Activated naive CD8-positive, alpha-beta T cell treated with anti-CD3 and anti-CD28 coated beads, Interleukin-2, amount 10 ng/mL, durations not matched to agents 7 days and 5 days (primary cell): Measurements from ENCODE around the gene ARAF. TPM values are rescaled to one million over a fixed set of nuclear protein-coding genes. Genes with fewer than 3 reads are reported as not detected.
"Not testable (repeated sequence)": the region's sequence is repeated elsewhere in the genome, so short reads cannot be mapped to it uniquely, and the experiment has no call there.

Experiments
- ATAC-seq: fragments of 150-1000 bp; cut with Tn5 transposase; one replicate; pipeline ENCODE4 v1.10.0; 2021; ENCODE audit warnings: low read depth, moderate library complexity
- POLR2A ChIA-PET: fragments of 350-600 bp; sonication (Branson Sonifier 250); formaldehyde crosslinking; loops from one replicate; lab custom pipeline; 2021; ENCODE audit warnings: antibody characterized with exemption; lab: Charles Lee
- DNase-seq: peaks from one replicate; pipeline ENCODE4 v3.0.0; 2021
- H3K27ac Mint-ChIP-seq: one replicate; pipeline ENCODE4 v1.8.0; 2022; ENCODE audit warnings: mild to moderate bottlenecking, mixed read lengths
- H3K27me3 Mint-ChIP-seq: one replicate; pipeline ENCODE4 v1.8.0; 2022; ENCODE audit warnings: mild to moderate bottlenecking, moderate library complexity, mixed read lengths
- H3K36me3 Mint-ChIP-seq: one replicate; pipeline ENCODE4 v1.8.0; 2021; ENCODE audit warnings: mild to moderate bottlenecking, mixed read lengths
- H3K4me1 Mint-ChIP-seq: one replicate; pipeline ENCODE4 v1.8.0; 2021; ENCODE audit warnings: mixed read lengths
- H3K4me3 Mint-ChIP-seq: one replicate; pipeline ENCODE4 v1.8.0; 2022; ENCODE audit warnings: mild to moderate bottlenecking, moderate library complexity, mixed read lengths
- H3K9me3 Mint-ChIP-seq: one replicate; pipeline ENCODE4 v1.8.0; 2021; ENCODE audit warnings: mixed read lengths
- total RNA-seq, 2 experiments: library from RNA; stranded (reverse); gene quantifications; one replicate each; pipeline ENCODE4 v1.2.3, GENCODE V29; 2021

ARAF gene
- total RNA-seq, 2 experiments from 2014 or later: 78.5 to 79.3 TPM

DNA sequence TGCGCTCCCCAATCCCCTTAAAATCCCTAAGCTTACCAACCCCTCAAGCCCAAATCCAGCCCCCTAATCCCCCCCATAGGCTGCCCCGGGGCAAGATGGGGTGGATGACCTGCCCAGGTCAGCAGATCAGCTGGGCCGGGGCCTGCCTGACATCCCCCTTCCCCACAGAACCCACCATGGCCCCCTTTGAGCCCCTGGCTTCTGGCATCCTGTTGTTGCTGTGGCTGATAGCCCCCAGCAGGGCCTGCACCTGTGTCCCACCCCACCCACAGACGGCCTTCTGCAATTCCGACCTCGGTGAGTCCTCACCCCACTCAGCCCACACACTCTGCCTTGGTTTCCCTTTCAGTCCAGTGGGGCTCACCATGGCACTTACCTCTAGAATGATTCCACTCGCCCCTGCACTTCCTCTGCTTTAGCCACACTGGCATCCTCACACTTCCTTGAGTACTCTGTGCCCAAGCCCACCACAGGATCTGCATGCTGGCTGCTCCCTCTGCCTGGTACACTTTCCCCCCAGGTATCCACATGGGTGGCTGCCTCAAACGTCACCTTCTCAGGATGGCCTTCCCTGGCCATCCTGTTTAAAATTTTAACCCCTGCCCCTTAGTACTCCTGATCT is 22.3 kb downstream of the ARAF start:
- Mint-ChIP-seq H3K27me3 (no peaks in the 10 kb centered on the region), H3K27ac (peak overlapping the region; percentile 64), H3K36me3 (peaks cover 7% of the 10 kb centered on the region), H3K4me1 (peaks cover 13% of the 10 kb centered on the region), H3K9me3 (no peaks in the 10 kb centered on the region), H3K4me3 (peak overlapping the region; percentile 75)
- DNase-seq (no peak), ATAC-seq (no peak)
- POLR2A ChIA-PET: interaction anchor here (0.6 kb wide), 2 partner anchors 45 to 51 kb away, joined by 3 to 8 read pairs; no protein-coding TSS in a partner anchor

GRCh38 chrX:47584714-47585113 is 23.7 kb downstream of the ARAF start:
- ATAC-seq: no peak
- H3K36me3 Mint-ChIP-seq: peaks cover 7% of the 10 kb centered on the region
- H3K4me3 Mint-ChIP-seq: no peak overlapping the region
- no peak overlapping the region for H3K27ac Mint-ChIP-seq
- no peaks in the 10 kb centered on the region for H3K27me3 Mint-ChIP-seq
- POLR2A ChIA-PET: no interaction called here
- H3K9me3 Mint-ChIP-seq: no peaks in the 10 kb centered on the region
- H3K4me1 Mint-ChIP-seq: peaks cover 13% of the 10 kb centered on the region
- DNase-seq: no peak

DNA sequence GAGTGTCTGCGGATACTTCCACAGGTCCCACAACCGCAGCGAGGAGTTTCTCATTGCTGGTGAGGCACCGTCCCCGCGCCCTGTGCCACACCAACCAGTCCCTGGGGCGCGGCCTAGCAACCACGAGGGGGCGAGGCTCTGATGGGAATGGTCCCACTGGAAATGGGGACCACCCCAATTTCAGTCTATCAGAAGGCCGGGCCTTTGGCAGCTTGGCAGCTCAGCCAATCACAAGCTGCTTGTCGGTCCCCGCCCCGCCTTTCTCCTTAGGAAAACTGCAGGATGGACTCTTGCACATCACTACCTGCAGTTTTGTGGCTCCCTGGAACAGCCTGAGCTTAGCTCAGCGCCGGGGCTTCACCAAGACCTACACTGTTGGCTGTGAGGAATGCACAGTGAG is 24.3 kb downstream of the ARAF start:
- Mint-ChIP-seq H3K27ac (no peak overlapping the region), H3K4me1 (peaks cover 12% of the 10 kb centered on the region), H3K27me3 (no peaks in the 10 kb centered on the region), H3K36me3 (peaks cover 7% of the 10 kb centered on the region), H3K9me3 (no peaks in the 10 kb centered on the region), H3K4me3 (no peak overlapping the region)
- DNase-seq: no peak
- POLR2A ChIA-PET: no interaction called here
- no peak for ATAC-seq

GRCh38 chrX:47586043-47586787 is 25.2 kb downstream of the ARAF start:
- H3K4me1 Mint-ChIP-seq: peaks cover 12% of the 10 kb centered on the region
- POLR2A ChIA-PET: no interaction called here
- ATAC-seq (no peak), DNase-seq (no peak)
- peaks cover 7% of the 10 kb centered on the region for H3K36me3 Mint-ChIP-seq
- no peaks in the 10 kb centered on the region for H3K9me3 Mint-ChIP-seq
- H3K27ac Mint-ChIP-seq: no peak overlapping the region
- H3K27me3 Mint-ChIP-seq: no peaks in the 10 kb centered on the region
- no peak overlapping the region for H3K4me3 Mint-ChIP-seq

DNA sequence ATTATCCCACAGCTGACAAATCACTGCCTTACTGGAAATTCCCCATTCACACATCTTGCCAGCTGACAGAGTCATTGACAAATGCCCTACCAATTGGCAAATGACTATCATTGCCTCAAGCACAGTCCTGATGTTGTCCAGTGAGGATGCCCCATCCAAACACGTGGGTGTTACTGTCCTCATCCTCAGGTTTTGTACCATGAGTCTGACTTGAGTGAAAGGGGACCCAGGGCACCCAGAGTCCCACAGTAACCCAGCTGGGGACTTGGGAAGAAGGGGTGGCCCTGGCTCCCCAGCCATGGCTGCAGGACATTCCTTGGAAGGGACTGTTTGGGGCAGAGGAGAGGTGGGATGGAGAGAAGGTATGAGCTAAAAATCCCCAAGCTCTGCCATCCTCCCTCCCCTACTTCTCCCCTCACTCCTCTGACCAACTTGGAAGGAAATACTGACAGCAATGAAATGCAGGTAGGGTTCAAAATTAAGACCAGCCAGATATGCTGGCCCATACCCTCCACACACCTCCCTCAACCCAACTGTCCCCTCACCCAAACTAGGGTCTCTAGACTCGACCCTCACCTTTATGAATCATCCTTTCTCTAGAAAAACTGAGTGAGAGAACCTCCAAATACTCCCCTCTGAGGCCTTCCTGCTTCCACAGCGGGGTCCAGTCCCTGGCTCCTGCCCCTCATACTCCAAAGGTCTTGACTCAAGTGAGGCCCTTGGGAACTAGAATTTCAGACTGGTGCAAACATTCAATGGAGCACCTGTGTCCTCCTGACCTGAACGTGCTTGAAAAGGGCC is 26.3 kb downstream of the ARAF start:
- POLR2A ChIA-PET: no interaction called here
- ATAC-seq (no peak), DNase-seq (no peak)
- Mint-ChIP-seq H3K4me3 (no peak overlapping the region), H3K9me3 (no peaks in the 10 kb centered on the region), H3K27ac (no peak overlapping the region), H3K36me3 (peaks cover 7% of the 10 kb centered on the region), H3K27me3 (no peaks in the 10 kb centered on the region), H3K4me1 (peaks cover 7% of the 10 kb centered on the region)

DNA sequence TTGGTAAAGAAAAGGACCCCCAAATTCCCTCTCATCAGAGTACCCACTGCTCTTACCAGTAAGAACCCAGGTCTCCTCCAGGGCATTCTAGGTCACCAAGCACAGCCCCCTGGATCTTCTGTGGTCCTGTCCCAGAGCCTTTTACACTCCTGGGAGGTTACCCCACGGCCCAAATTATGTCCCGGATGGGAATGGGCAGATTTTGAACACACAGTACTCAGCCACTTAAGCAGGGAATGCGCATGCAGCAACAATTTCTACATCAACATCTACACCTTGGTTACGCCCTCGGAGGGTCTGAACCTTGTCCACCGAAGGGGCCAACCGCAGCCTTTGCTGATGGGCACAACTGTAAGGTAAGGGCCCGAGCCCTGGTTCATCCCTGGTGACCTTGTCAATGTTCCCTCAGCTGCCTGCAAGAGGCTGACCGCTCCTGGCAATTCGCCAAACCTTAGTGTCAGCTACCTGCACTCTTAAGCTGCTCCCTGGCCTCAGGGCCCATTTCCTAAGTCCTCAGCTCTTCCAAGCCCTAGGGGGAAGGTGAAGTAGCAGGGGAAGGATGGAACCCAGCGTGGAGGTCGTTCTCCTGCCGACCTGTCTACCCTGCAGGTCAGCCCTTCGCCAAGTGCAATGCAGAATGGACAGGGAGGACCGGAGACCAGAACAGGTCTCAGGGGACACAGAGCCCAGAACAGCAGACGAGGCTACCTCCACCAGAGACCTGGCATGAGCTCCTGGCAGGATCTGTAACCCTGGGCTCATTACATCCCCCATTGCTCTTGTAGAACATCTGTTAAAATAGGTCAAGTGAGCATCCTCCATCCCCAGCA is 27.1 kb downstream of the ARAF start:
- H3K36me3 Mint-ChIP-seq: peaks cover 7% of the 10 kb centered on the region
- POLR2A ChIA-PET: no interaction called here
- H3K4me3 Mint-ChIP-seq: no peak overlapping the region
- no peak for ATAC-seq
- no peak for DNase-seq
- H3K27me3 Mint-ChIP-seq: no peaks in the 10 kb centered on the region
- no peaks in the 10 kb centered on the region for H3K9me3 Mint-ChIP-seq
- H3K27ac Mint-ChIP-seq: no peak overlapping the region
- H3K4me1 Mint-ChIP-seq: peaks cover 7% of the 10 kb centered on the region

- H3K27me3 Mint-ChIP-seq: no peaks in the 10 kb centered on the region
- POLR2A ChIA-PET: no interaction called here
- no peak overlapping the region for H3K4me3 Mint-ChIP-seq
- peaks cover 2% of the 10 kb centered on the region for H3K36me3 Mint-ChIP-seq
- peaks cover 1% of the 10 kb centered on the region for H3K9me3 Mint-ChIP-seq
- no peak for ATAC-seq
- peaks cover 4% of the 10 kb centered on the region for H3K4me1 Mint-ChIP-seq
- H3K27ac Mint-ChIP-seq: no peak overlapping the region
- DNase-seq: no peak
These were observed 30.0 kb downstream of the ARAF start for GRCh38 chrX:47590984-47591383.

- H3K4me3 Mint-ChIP-seq: no peak overlapping the region
- H3K9me3 Mint-ChIP-seq: peaks cover 5% of the 10 kb centered on the region
These were observed 32.5 kb downstream of the ARAF start for GRCh38 chrX:47593522-47593921.

DNA sequence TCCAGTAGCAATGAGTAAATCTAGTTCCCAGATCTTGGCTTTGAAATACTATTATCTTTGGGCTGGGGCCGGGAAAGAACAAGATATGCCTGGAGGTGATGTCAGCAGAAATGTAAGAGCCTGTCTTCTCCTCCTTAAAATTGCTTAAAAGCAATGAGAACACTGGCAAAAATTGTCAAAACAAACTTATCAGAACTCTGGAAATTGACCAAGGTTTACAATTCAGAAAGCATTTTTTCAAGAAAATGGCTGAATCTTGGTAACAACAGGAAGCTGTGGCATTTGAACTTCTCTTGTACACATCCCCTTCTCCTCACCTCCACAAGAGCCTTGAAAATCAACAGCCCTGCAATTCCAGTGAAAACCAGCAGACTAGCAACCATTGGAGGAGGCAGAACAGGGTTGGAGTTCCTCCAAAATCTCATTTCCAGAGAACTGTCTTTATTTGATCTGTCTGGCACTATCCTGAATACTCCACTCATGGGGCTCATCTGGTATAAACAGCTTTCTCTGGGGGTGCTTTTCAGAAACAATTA is 34.8 kb downstream of the ARAF start:
- H3K27ac Mint-ChIP-seq: peak overlapping the region; percentile 58
- no peak overlapping the region for H3K4me3 Mint-ChIP-seq
- H3K4me1 Mint-ChIP-seq: peaks cover 7% of the 10 kb centered on the region
- POLR2A ChIA-PET: interaction anchor here (0.6 to 1.4 kb wide), 2 partner anchors 40 to 363 kb away, joined by 3 read pairs; partner anchors contain the start of gene USP11
- peaks cover 5% of the 10 kb centered on the region for H3K9me3 Mint-ChIP-seq
- H3K27me3 Mint-ChIP-seq: peaks cover 2% of the 10 kb centered on the region
- ATAC-seq: no peak
- peaks cover 9% of the 10 kb centered on the region for H3K36me3 Mint-ChIP-seq
- no peak for DNase-seq

More at GRCh38 chrX:47593522-47593921, 32.5 kb downstream of the ARAF start:
- H3K27me3 Mint-ChIP-seq: peaks cover 2% of the 10 kb centered on the region
- POLR2A ChIA-PET: no interaction called here
- peaks cover 9% of the 10 kb centered on the region for H3K36me3 Mint-ChIP-seq
- no peak for ATAC-seq
- peaks cover 7% of the 10 kb centered on the region for H3K4me1 Mint-ChIP-seq
- DNase-seq: no peak
- H3K27ac Mint-ChIP-seq: no peak overlapping the region

- peaks cover 2% of the 10 kb centered on the region for H3K27me3 Mint-ChIP-seq
- no peak for DNase-seq
- peaks cover 7% of the 10 kb centered on the region for H3K4me1 Mint-ChIP-seq
- peaks cover 5% of the 10 kb centered on the region for H3K9me3 Mint-ChIP-seq
- POLR2A ChIA-PET: interaction anchor here (0.6 to 1.4 kb wide), 2 partner anchors 40 to 363 kb away, joined by 3 read pairs; partner anchors contain the start of gene USP11
- H3K4me3 Mint-ChIP-seq: no peak overlapping the region
- H3K36me3 Mint-ChIP-seq: peaks cover 9% of the 10 kb centered on the region
- H3K27ac Mint-ChIP-seq: peak overlapping the region; percentile 58
- ATAC-seq: no peak
These were observed 35.3 kb downstream of the ARAF start for GRCh38 chrX:47596256-47596655.

- POLR2A ChIA-PET: interaction anchor here (0.6 kb wide), 1 partner anchor 873 kb away, joined by 3 read pairs; no protein-coding TSS in a partner anchor
- peaks cover 2% of the 10 kb centered on the region for H3K27me3 Mint-ChIP-seq
- H3K4me3 Mint-ChIP-seq: no peak overlapping the region
- peaks cover 5% of the 10 kb centered on the region for H3K9me3 Mint-ChIP-seq
- peaks cover 9% of the 10 kb centered on the region for H3K36me3 Mint-ChIP-seq
- no peak for DNase-seq
- H3K27ac Mint-ChIP-seq: no peak overlapping the region
- H3K4me1 Mint-ChIP-seq: peaks cover 7% of the 10 kb centered on the region
- no peak for ATAC-seq
These were observed 36.2 kb downstream of the ARAF start for GRCh38 chrX:47597222-47597621.

GRCh38 chrX:47603125-47603524 is 42.1 kb downstream of the ARAF start:
- H3K4me3 Mint-ChIP-seq, H3K36me3 Mint-ChIP-seq, H3K27me3 Mint-ChIP-seq, ATAC-seq, DNase-seq, H3K9me3 Mint-ChIP-seq, H3K27ac Mint-ChIP-seq, H3K4me1 Mint-ChIP-seq, POLR2A ChIA-PET: not testable (repeated sequence)
